Measurements from ENCODE around the gene FNDC10.
"Not testable (repeated sequence)": the region's sequence is repeated elsewhere in the genome, so short reads cannot be mapped to it uniquely, and the experiment has no call there.

DNA sequence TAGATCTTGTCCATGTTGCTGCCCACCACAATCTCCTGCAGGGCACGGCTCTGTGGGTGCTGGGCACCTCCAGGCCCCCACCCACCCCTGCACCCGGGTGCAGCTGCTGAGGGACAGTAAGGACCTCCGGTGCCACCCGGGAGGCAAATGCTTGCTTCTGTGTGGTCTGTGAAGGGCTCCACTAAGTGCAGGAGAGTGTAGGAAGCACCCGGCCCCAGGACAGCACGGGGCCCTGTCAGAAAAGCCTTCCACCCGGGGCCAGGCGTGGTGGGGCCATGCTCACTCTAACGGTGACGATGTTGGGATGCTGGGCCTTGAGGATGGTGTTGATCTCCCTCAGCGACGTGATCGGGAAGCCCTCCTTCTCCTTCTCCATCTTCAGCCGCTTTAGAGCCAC is 37.5 kb upstream of the FNDC10 start:
- TF ChIP-seq, protein P1, sequence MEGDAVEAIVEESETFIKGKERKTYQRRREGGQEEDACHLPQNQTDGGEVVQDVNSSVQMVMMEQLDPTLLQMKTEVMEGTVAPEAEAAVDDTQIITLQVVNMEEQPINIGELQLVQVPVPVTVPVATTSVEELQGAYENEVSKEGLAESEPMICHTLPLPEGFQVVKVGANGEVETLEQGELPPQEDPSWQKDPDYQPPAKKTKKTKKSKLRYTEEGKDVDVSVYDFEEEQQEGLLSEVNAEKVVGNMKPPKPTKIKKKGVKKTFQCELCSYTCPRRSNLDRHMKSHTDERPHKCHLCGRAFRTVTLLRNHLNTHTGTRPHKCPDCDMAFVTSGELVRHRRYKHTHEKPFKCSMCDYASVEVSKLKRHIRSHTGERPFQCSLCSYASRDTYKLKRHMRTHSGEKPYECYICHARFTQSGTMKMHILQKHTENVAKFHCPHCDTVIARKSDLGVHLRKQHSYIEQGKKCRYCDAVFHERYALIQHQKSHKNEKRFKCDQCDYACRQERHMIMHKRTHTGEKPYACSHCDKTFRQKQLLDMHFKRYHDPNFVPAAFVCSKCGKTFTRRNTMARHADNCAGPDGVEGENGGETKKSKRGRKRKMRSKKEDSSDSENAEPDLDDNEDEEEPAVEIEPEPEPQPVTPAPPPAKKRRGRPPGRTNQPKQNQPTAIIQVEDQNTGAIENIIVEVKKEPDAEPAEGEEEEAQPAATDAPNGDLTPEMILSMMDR (IDR thresholded peaks at IDR 0.05), result not testable (repeated sequence)
- TF ChIP-seq EZH2phosphoT487 (IDR thresholded peaks at IDR 0.05), result not testable (repeated sequence)

Data from neural progenitor cell (in vitro differentiated cells).